OCI-LY1 (cell line): Measurements from ENCODE around the gene IRX4.

Experiments
- H2AFZ ChIP-seq: fragments of 200-600 bp; sonication (generic), shearing (Covaris generic); 2 replicates; pipeline ENCODE4 v1.6.0; 2014; ENCODE audit warnings: antibody characterized with exemption, mild to moderate bottlenecking, low read length
- H3F3A ChIP-seq: fragments of 200-600 bp; sonication (generic), shearing (Covaris generic); 2 replicates; pipeline ENCODE4 v1.6.0; 2014; ENCODE audit warnings: mild to moderate bottlenecking, antibody characterized with exemption, low read length, moderate library complexity; ENCODE audit not compliant: insufficient read depth
- H3K27ac ChIP-seq: fragments of 200-600 bp; sonication (generic); 2 replicates; pipeline ENCODE4 v1.5.1; 2014; ENCODE audit warnings: low read length, mixed run types, mild to moderate bottlenecking, low read depth; ENCODE audit not compliant: poor library complexity, severe bottlenecking
- H3K27me3 ChIP-seq: fragments of 200-600 bp; sonication (generic); 2 replicates; pipeline ENCODE4 v1.6.0; 2014; ENCODE audit warnings: antibody characterized with exemption, mild to moderate bottlenecking, low read length, moderate library complexity; ENCODE audit not compliant: insufficient read depth
- H3K36me3 ChIP-seq: fragments of 200-600 bp; sonication (generic); 2 replicates; pipeline ENCODE4 v1.6.1; 2014; ENCODE audit warnings: mild to moderate bottlenecking, antibody characterized with exemption, low read length, moderate library complexity, mixed read lengths; ENCODE audit not compliant: insufficient read depth
- H3K4me1 ChIP-seq: fragments of 200-600 bp; sonication (generic); 2 replicates; pipeline ENCODE4 v1.5.1; 2014; ENCODE audit warnings: mild to moderate bottlenecking, low read length, moderate library complexity; ENCODE audit not compliant: insufficient read depth, severe bottlenecking
- H3K4me2 ChIP-seq: fragments of 200-600 bp; sonication (generic), shearing (Covaris generic); 2 replicates; pipeline ENCODE4 v1.6.1; 2014; ENCODE audit warnings: low read length
- H3K4me3 ChIP-seq: fragments of 200-600 bp; sonication (generic); 2 replicates; pipeline ENCODE4 v1.5.1; 2014; ENCODE audit warnings: low read length, low read depth, mild to moderate bottlenecking, mixed read lengths; ENCODE audit not compliant: poor library complexity, severe bottlenecking
- H3K79me2 ChIP-seq: fragments of 200-600 bp; shearing (Covaris generic); 2 replicates; pipeline ENCODE4 v1.6.1; 2016; ENCODE audit warnings: mixed run types, low read length, mixed read lengths; ENCODE audit not compliant: insufficient read depth
- H3K9ac ChIP-seq: fragments of 200-600 bp; sonication (generic), shearing (Covaris generic); 2 replicates; pipeline ENCODE4 v1.6.1; 2014; ENCODE audit warnings: mild to moderate bottlenecking, low read length, mixed read lengths
- H3K9me2 ChIP-seq: fragments of 200-600 bp; sonication (generic), shearing (Covaris generic); 2 replicates; pipeline ENCODE4 v1.6.1; 2014; ENCODE audit warnings: low read depth, mild to moderate bottlenecking, low read length, mixed read lengths
- H3K9me3 ChIP-seq: fragments of 200-600 bp; shearing (Covaris generic); 2 replicates; pipeline ENCODE4 v1.6.1; 2014; ENCODE audit warnings: low read length, mixed read lengths
- H4K20me1 ChIP-seq: fragments of 200-600 bp; sonication (generic), shearing (Covaris generic); 2 replicates; pipeline ENCODE4 v1.6.0; 2016; ENCODE audit warnings: mild to moderate bottlenecking, low read length; ENCODE audit not compliant: insufficient read depth
- CTCF ChIP-seq: fragments of 200-600 bp; sonication (generic), shearing (Covaris generic); IDR thresholded peaks from 2 replicates; pipeline ENCODE4 v1.5.1; 2017; ENCODE audit warnings: mild to moderate bottlenecking, antibody characterized with exemption, low read length, moderate library complexity, mixed read lengths
- EZH2 ChIP-seq: fragments of 200-600 bp; sonication (generic), shearing (Covaris generic); IDR thresholded peaks from 2 replicates; pipeline ENCODE4 v1.8.0; 2017; ENCODE audit warnings: borderline replicate concordance, mixed run types, mild to moderate bottlenecking, antibody characterized with exemption, low read length, moderate library complexity, mixed read lengths

IRX4 gene

GRCh38 chr5:1852324-1852947 lies 30.3 kb downstream of the IRX4 start:
- Histone ChIP-seq H3K9me3 (no peaks in the 10 kb centered on the region), H3K4me3 (no peak overlapping the region), H4K20me1 (no peaks in the 10 kb centered on the region), H3F3A (no peaks in the 10 kb centered on the region), H3K9me2 (no peaks in the 10 kb centered on the region), H3K36me3 (no peaks in the 10 kb centered on the region), H3K4me1 (no peaks in the 10 kb centered on the region), H2AFZ (no peak overlapping the region), H3K27ac (no peak overlapping the region), H3K27me3 (no peaks in the 10 kb centered on the region), H3K4me2 (no peak overlapping the region), H3K79me2 (no peaks in the 10 kb centered on the region), H3K9ac (no peak overlapping the region)
- TF ChIP-seq CTCF (no peak), EZH2 (no peak)

DNA sequence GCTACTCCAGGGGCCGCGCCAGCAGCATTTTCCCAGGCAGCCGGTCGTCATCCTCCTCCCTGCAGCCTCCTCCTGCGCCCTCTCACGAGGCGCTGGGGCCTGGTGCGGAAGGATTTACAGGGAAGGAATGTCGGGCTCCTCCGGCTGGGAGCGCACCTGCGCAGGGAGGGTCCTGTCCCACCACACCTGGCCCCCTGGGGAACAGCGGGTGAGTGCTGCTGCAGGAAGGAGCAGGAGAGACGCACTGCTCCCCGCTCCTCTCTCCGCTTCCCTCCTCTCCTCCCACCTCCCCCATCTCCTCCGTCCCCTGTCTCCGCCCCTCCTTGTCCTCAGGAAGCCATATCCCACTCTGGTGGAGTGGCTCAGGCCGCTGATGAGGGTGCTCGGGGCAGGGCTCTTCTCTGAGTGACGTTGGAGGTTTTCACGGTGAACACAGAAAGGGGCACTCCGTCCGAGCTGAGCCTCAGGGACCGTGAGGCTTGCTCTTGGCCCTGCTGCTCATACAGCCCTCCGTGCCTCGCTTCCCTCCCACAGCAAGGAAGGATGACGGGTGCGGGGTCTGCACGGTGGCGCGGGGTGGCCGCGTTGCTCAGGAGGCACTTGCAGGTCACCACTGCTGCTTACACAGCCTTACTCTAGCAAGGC lies 31.3 kb downstream of the IRX4 start:
- Histone ChIP-seq H3K79me2 (no peaks in the 10 kb centered on the region), H3K4me1 (no peaks in the 10 kb centered on the region), H3K9ac (no peak overlapping the region), H3K4me3 (no peak overlapping the region), H3K4me2 (no peak overlapping the region), H3K36me3 (no peaks in the 10 kb centered on the region), H3K9me2 (no peaks in the 10 kb centered on the region), H3K27me3 (no peaks in the 10 kb centered on the region), H2AFZ (no peak overlapping the region), H4K20me1 (no peaks in the 10 kb centered on the region), H3K9me3 (no peaks in the 10 kb centered on the region), H3K27ac (no peak overlapping the region), H3F3A (no peaks in the 10 kb centered on the region)
- TF ChIP-seq CTCF: no peak

DNA sequence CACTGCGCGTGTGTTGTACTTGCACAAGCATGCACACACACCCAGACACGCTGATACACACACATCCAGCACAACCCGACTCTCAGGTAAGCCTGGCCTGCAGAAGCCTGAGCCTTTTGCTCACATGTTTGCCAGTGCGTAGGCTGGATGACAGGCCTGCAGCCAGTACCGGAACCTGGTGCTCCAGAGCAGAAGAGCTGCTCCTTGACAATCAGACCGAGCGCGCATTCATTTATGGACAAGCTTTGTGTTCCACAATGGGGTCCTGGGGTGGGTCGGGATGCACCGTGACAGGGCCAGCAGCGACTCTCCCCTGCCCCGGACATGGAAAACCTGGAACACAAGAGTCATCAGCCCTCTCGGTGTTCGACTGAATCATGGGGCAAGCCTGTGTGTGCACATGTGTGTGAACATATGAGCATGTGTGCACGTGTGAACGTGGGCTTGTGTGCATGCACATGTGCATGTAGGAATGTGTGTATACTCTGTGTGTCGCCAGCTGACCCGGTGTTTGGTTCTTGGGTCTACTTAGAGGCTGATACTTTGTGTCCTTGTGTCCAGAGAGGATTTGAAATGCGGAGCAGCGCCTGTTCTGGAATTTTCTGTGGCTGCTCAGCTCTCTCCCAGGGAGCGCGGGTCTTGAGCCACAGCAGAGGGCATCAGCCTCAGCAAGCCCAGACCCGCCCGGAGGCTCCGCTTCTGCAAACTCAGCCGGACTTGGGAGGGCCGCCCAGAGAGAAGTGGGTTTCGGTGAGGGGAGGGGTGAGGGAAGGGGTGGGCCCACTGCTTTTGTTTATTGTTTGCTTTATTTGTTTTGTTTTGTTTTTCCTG lies 32.2 kb downstream of the IRX4 start:
- no peak overlapping the region for H2AFZ ChIP-seq
- H3K4me1 ChIP-seq: no peaks in the 10 kb centered on the region
- no peaks in the 10 kb centered on the region for H3F3A ChIP-seq
- H3K4me3 ChIP-seq: no peak overlapping the region
- no peaks in the 10 kb centered on the region for H4K20me1 ChIP-seq
- no peak overlapping the region for H3K4me2 ChIP-seq
- no peaks in the 10 kb centered on the region for H3K36me3 ChIP-seq
- H3K27me3 ChIP-seq: no peaks in the 10 kb centered on the region
- H3K79me2 ChIP-seq: no peaks in the 10 kb centered on the region
- H3K9me3 ChIP-seq: no peaks in the 10 kb centered on the region
- H3K9me2 ChIP-seq: no peaks in the 10 kb centered on the region
- TF ChIP-seq CTCF: no peak
- no peak for TF ChIP-seq EZH2
- no peak overlapping the region for H3K27ac ChIP-seq
- no peak overlapping the region for H3K9ac ChIP-seq
